ENCODE data around the gene RARRES2. TPM values are rescaled to one million over a fixed set of nuclear protein-coding genes. Genes with fewer than 3 reads are reported as not detected.
A peak's percentile ranks its signal among the peaks of the same experiment; 100 is the strongest.

RARRES2 gene
- total RNA-seq, 1 donor from 2014 or later, result 144 TPM

DNA sequence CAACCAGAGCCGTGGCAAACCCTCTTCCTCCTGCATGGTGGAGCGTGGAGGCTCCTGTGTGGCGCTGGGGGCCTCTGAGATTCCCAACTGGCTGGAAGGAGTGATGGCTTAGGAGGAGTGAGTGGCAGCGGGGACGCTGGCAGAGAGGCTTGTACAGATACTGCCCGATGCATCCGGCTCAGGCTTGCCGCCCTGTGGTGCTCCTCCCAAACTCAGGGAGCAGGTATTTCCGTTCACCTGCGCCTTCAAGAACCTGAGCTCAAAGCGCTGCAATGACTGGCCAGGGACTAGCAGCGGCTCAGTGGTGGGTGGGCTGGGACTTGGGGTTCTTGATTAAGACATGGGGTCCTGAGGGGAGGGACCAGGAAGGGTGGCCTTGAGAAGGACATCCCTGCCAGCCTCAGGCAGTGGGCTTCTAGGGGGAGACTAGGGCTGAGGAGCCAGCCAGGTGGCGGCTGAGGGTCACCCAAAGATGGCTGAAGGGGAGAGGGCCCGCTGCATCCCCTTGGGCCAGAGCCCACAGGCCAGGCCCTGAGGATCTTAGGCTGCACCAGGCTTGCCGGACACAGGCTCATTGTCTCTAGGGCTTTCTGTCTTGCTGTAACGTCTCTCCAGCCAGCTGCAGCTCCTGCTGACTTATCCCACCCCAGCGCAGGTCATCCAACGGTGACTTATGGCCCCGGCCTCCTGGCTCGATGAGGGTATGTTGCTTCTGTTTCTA lies 40.9 kb upstream of the RARRES2 start:
- Histone ChIP-seq H3K27me3 (no peaks in the 10 kb centered on the region), H3K9me3 (no peaks in the 10 kb centered on the region), H3K36me3 (no peaks in the 10 kb centered on the region), H3K4me1 (peaks cover 0 to 6% of the 10 kb centered on the region in 2 donors), H3K4me3 (no peak overlapping the region), H3K27ac (no peak overlapping the region)
- intact Hi-C loops (cut with DNase I), result no loop called here
- DNase-seq (ENCODE audit: low spot score in 2 of 2), result no peak
- TF ChIP-seq, protein P1, sequence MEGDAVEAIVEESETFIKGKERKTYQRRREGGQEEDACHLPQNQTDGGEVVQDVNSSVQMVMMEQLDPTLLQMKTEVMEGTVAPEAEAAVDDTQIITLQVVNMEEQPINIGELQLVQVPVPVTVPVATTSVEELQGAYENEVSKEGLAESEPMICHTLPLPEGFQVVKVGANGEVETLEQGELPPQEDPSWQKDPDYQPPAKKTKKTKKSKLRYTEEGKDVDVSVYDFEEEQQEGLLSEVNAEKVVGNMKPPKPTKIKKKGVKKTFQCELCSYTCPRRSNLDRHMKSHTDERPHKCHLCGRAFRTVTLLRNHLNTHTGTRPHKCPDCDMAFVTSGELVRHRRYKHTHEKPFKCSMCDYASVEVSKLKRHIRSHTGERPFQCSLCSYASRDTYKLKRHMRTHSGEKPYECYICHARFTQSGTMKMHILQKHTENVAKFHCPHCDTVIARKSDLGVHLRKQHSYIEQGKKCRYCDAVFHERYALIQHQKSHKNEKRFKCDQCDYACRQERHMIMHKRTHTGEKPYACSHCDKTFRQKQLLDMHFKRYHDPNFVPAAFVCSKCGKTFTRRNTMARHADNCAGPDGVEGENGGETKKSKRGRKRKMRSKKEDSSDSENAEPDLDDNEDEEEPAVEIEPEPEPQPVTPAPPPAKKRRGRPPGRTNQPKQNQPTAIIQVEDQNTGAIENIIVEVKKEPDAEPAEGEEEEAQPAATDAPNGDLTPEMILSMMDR (IDR thresholded peaks at IDR 0.05), result no peak

- Histone ChIP-seq H3K4me3 (no peak overlapping the region), H3K4me1 (peaks cover 0 to 6% of the 10 kb centered on the region in 2 donors), H3K36me3 (no peaks in the 10 kb centered on the region), H3K9me3 (no peaks in the 10 kb centered on the region), H3K27me3 (no peaks in the 10 kb centered on the region), H3K27ac (no peak overlapping the region)
- no peak for DNase-seq (ENCODE audit: low spot score in 2 of 2)
- intact Hi-C loops (cut with DNase I), result no loop called here
- TF ChIP-seq, protein P1 (IDR thresholded peaks at IDR 0.05), result no peak
Measured at GRCh38 chr7:150381785-150382122, 40.3 kb upstream of the RARRES2 start.

DNA sequence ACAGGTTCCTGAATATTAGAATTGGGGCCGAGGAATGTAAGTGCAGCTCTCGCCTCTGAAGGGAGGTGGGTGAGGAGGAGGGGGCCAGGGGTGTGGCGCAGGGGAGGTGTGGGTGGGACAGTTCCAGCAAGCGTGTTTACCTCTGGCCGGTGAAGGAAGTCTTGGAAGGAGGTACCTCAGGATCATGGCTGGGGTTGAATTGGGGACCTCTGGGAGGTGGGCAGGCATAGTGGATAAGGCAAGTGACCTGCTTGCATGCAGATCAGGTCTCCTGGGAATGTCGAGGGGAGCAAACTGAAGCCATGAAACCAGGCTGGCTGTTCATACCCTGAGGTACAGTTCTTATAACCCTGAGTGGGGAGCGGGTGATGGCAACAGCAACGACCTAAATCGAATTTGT lies 39.7 kb upstream of the RARRES2 start:
- Histone ChIP-seq H3K36me3 (no peaks in the 10 kb centered on the region), H3K4me1 (peaks cover 0 to 6% of the 10 kb centered on the region in 2 donors), H3K9me3 (no peaks in the 10 kb centered on the region), H3K4me3 (no peak overlapping the region), H3K27me3 (no peaks in the 10 kb centered on the region), H3K27ac (no peak overlapping the region)
- TF ChIP-seq, protein P1 (IDR thresholded peaks at IDR 0.05), result no peak
- DNase-seq (ENCODE audit: low spot score in 2 of 2), result peak in 1 of 2 donors; percentile 37
- intact Hi-C loops (cut with DNase I), result no loop called here

- DNase-seq (ENCODE audit: low spot score in 2 of 2), result peak in 1 of 2 donors; percentile 54
- Histone ChIP-seq H3K4me1 (peaks cover 0 to 6% of the 10 kb centered on the region in 2 donors), H3K9me3 (no peaks in the 10 kb centered on the region), H3K27ac (no peak overlapping the region), H3K36me3 (no peaks in the 10 kb centered on the region), H3K4me3 (peak overlapping the region in 1 of 2 donors; percentile 93), H3K27me3 (no peaks in the 10 kb centered on the region)
- TF ChIP-seq, protein P1 (IDR thresholded peaks at IDR 0.05), result no peak
- intact Hi-C loops (cut with DNase I), result no loop called here
Measured at GRCh38 chr7:150380463-150380862, 39.0 kb upstream of the RARRES2 start.

GRCh38 chr7:150379441-150380379 lies 38.3 kb upstream of the RARRES2 start:
- H3K4me3 ChIP-seq, result peak overlapping the region; percentile 61 to 93
- H3K27ac ChIP-seq, result peak overlapping the region; percentile 79 to 85
- intact Hi-C loops (cut with DNase I), result loop anchor here (1.0 to 10.0 kb wide), 6 partner anchors 10 to 1115 kb away; partner anchors contain the start of genes ATP6V0E2, ZNF783 and ZNF862
- H3K36me3 ChIP-seq, result peaks cover 0 to under 1% of the 10 kb centered on the region in 2 donors
- no peaks in the 10 kb centered on the region for H3K9me3 ChIP-seq
- peaks cover 0 to 6% of the 10 kb centered on the region in 2 donors for H3K4me1 ChIP-seq
- H3K27me3 ChIP-seq, result no peaks in the 10 kb centered on the region
- TF ChIP-seq, protein P1 (IDR thresholded peaks at IDR 0.05), result no peak
- DNase-seq (ENCODE audit: low spot score in 2 of 2), result peak in 1 of 2 donors; percentile 66

All from ascending aorta (tissue), 2 donors.